Keratinocyte (primary cell): ENCODE measurements around the gene MINK1.

ENCODE experiments used
- EZH2 ChIP-seq: IDR thresholded peaks from one replicate; pipeline ENCODE4 v1.6.1; 2012; ENCODE audit warnings: inconsistent platforms, mild to moderate bottlenecking, low read length, moderate library complexity
- TF ChIP-seq, protein P1 (sequence below), 3 experiments: IDR thresholded peaks in 1 of 3; conservative IDR thresholded peaks in 1 of 3; optimal IDR thresholded peaks in 1 of 3; 2 replicates in 2 of 3; 3 replicates in 1 of 3; pipeline versions ENCODE3 to v1.5.1; 2011; ENCODE audit warnings: low read length in 3 of 3, mild to moderate bottlenecking in 3 of 3, moderate library complexity in 2 of 3, control low read depth in 1 of 3, inconsistent platforms in 1 of 3; ENCODE audit not compliant: insufficient read depth in 2 of 3; ENCODE audit errors: extremely low read depth in 1 of 3

DNA sequence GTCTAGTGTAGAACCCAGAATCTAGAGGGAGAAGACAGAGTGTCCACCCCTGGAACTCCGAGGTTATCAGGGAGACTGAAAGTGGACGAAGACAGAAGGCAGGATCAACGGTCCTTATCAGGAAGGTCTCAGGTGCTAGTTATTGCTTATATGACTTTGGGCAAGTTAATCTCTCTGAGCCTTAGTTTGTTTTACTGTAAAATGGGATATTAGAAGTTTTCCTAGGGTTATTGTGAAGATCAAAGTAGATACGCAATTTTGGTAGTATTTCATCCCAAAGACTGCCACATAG is 108.1 kb downstream of the MINK1 start:
- TF ChIP-seq, protein P1, sequence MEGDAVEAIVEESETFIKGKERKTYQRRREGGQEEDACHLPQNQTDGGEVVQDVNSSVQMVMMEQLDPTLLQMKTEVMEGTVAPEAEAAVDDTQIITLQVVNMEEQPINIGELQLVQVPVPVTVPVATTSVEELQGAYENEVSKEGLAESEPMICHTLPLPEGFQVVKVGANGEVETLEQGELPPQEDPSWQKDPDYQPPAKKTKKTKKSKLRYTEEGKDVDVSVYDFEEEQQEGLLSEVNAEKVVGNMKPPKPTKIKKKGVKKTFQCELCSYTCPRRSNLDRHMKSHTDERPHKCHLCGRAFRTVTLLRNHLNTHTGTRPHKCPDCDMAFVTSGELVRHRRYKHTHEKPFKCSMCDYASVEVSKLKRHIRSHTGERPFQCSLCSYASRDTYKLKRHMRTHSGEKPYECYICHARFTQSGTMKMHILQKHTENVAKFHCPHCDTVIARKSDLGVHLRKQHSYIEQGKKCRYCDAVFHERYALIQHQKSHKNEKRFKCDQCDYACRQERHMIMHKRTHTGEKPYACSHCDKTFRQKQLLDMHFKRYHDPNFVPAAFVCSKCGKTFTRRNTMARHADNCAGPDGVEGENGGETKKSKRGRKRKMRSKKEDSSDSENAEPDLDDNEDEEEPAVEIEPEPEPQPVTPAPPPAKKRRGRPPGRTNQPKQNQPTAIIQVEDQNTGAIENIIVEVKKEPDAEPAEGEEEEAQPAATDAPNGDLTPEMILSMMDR (optimal IDR thresholded peaks at IDR 0.05 in 1 of 3, IDR thresholded peaks at IDR 0.05 in 1 of 3, conservative IDR thresholded peaks at IDR 0.05 in 1 of 3; ENCODE audit: extremely low read depth in 1 of 3, insufficient read depth in 2 of 3, low read length in 3 of 3), result no peak
- no peak for TF ChIP-seq EZH2
